ENCODE results near the gene JAKMIP2. TPM values are rescaled to one million over a fixed set of nuclear protein-coding genes. Genes with fewer than 3 reads are reported as not detected.

JAKMIP2 gene
- polyA plus RNA-seq, 1 donor from 2014 or later = 46.3 TPM

DNA sequence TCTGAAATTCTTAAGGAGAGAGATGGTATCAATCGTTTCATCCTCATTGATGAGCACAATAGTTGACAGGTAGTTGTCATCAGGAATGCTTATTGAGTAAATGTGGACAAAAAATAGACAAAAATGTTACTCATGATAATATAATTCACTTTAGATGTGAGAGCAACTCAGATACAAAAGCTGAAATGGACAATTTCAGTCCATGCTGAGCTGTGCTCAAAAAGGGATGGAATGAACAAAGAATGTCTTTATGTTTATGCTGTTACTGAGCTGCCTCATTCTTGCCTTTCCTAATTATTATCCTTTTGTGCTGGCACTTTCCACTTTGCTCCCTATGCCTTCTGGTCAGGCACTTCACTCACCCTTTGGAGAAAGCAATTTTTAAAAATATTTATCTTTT, 49.5 kb downstream of the JAKMIP2 start:
- Histone ChIP-seq H3K27me3 (ENCODE audit: insufficient read depth, low read depth, low read length) (no peaks in the 10 kb centered on the region), H3K9ac (ENCODE audit: low read length) (no peak overlapping the region), H3K79me2 (replicated peaks; ENCODE audit: insufficient read depth, low read length) (peaks cover 46% of the 10 kb centered on the region), H3K9me3 (ENCODE audit: low read length) (no peaks in the 10 kb centered on the region), H3K4me3 (ENCODE audit: low read length) (no peak overlapping the region), H3K9me2 (ENCODE audit: insufficient read depth, low read length) (no peaks in the 10 kb centered on the region), H3F3A (ENCODE audit: insufficient read depth, low read length, poor library complexity, severe bottlenecking) (no peaks in the 10 kb centered on the region), H4K20me1 (ENCODE audit: insufficient read depth) (no peaks in the 10 kb centered on the region), H3K4me2 (ENCODE audit: low read length) (no peak overlapping the region), H3K27ac (ENCODE audit: low read length) (no peak overlapping the region), H3K36me3 (ENCODE audit: insufficient read depth, low read length) (no peaks in the 10 kb centered on the region), H2AFZ (ENCODE audit: low read depth, low read length) (no peak overlapping the region)
- TF ChIP-seq EP300 (conservative IDR thresholded peaks at IDR 0.05; ENCODE audit: poor library complexity, severe bottlenecking) = no peak
- TF ChIP-seq, protein P1, sequence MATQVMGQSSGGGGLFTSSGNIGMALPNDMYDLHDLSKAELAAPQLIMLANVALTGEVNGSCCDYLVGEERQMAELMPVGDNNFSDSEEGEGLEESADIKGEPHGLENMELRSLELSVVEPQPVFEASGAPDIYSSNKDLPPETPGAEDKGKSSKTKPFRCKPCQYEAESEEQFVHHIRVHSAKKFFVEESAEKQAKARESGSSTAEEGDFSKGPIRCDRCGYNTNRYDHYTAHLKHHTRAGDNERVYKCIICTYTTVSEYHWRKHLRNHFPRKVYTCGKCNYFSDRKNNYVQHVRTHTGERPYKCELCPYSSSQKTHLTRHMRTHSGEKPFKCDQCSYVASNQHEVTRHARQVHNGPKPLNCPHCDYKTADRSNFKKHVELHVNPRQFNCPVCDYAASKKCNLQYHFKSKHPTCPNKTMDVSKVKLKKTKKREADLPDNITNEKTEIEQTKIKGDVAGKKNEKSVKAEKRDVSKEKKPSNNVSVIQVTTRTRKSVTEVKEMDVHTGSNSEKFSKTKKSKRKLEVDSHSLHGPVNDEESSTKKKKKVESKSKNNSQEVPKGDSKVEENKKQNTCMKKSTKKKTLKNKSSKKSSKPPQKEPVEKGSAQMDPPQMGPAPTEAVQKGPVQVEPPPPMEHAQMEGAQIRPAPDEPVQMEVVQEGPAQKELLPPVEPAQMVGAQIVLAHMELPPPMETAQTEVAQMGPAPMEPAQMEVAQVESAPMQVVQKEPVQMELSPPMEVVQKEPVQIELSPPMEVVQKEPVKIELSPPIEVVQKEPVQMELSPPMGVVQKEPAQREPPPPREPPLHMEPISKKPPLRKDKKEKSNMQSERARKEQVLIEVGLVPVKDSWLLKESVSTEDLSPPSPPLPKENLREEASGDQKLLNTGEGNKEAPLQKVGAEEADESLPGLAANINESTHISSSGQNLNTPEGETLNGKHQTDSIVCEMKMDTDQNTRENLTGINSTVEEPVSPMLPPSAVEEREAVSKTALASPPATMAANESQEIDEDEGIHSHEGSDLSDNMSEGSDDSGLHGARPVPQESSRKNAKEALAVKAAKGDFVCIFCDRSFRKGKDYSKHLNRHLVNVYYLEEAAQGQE (IDR thresholded peaks at IDR 0.05; ENCODE audit: borderline replicate concordance) = no peak
- TF ChIP-seq TAF1 (IDR thresholded peaks at IDR 0.05; ENCODE audit: low read depth) = no peak
- TF ChIP-seq MXI1 (conservative IDR thresholded peaks at IDR 0.05; ENCODE audit: poor library complexity, severe bottlenecking) = no peak
- TF ChIP-seq, protein P2, sequence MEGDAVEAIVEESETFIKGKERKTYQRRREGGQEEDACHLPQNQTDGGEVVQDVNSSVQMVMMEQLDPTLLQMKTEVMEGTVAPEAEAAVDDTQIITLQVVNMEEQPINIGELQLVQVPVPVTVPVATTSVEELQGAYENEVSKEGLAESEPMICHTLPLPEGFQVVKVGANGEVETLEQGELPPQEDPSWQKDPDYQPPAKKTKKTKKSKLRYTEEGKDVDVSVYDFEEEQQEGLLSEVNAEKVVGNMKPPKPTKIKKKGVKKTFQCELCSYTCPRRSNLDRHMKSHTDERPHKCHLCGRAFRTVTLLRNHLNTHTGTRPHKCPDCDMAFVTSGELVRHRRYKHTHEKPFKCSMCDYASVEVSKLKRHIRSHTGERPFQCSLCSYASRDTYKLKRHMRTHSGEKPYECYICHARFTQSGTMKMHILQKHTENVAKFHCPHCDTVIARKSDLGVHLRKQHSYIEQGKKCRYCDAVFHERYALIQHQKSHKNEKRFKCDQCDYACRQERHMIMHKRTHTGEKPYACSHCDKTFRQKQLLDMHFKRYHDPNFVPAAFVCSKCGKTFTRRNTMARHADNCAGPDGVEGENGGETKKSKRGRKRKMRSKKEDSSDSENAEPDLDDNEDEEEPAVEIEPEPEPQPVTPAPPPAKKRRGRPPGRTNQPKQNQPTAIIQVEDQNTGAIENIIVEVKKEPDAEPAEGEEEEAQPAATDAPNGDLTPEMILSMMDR (IDR thresholded peaks at IDR 0.05; ENCODE audit: poor library complexity, severe bottlenecking) = no peak
- no peak for TF ChIP-seq SMC3 (conservative IDR thresholded peaks at IDR 0.05; ENCODE audit: poor library complexity)
- TF ChIP-seq EZH2 (IDR thresholded peaks at IDR 0.05; ENCODE audit: borderline replicate concordance, insufficient read depth, low read length, poor library complexity, severe bottlenecking) = no peak
- no peak for TF ChIP-seq POLR2AphosphoS5 (IDR thresholded peaks at IDR 0.05)
- no peak for TF ChIP-seq RAD21 (conservative IDR thresholded peaks at IDR 0.05)

DNA sequence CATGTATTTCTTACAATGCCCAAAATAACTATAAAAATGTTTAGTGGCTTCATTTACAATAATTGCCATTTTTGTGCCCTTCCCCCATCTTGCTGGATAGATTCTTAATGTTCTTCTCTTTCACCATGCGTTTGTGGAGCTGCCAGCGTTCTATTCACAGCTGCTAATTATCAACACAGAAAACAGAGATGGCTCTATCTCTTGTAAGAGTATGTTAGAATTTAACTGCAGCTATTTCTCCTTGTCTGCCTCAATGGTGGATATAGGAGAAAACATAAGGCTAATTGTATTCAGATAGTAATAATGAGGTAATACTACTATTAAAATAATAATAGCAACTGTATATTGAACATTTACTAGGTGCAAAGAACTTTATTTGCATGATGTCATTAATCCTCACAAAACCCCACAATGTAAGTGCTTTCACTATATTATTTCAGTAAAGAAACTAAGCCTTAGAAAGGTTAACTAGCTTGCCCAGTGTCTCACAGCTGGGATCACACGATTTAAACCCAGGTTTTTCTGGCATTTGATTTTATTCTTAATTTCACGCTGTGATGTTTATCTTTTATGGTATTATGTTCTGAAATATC, 50.1 kb downstream of the JAKMIP2 start:
- H3K9me3 ChIP-seq (ENCODE audit: low read length) = no peaks in the 10 kb centered on the region
- no peaks in the 10 kb centered on the region for H4K20me1 ChIP-seq (ENCODE audit: insufficient read depth)
- no peaks in the 10 kb centered on the region for H3K9me2 ChIP-seq (ENCODE audit: insufficient read depth, low read length)
- no peak overlapping the region for H3K27ac ChIP-seq (ENCODE audit: low read length)
- peaks cover 42% of the 10 kb centered on the region for H3K79me2 ChIP-seq (replicated peaks; ENCODE audit: insufficient read depth, low read length)
- no peaks in the 10 kb centered on the region for H3K36me3 ChIP-seq (ENCODE audit: insufficient read depth, low read length)
- H3K4me3 ChIP-seq (ENCODE audit: low read length) = no peak overlapping the region
- TF ChIP-seq TAF1 (IDR thresholded peaks at IDR 0.05; ENCODE audit: low read depth) (no peak), POLR2AphosphoS5 (IDR thresholded peaks at IDR 0.05) (no peak)
- TF ChIP-seq, protein P1 (IDR thresholded peaks at IDR 0.05; ENCODE audit: borderline replicate concordance) = no peak
- no peak overlapping the region for H3K4me2 ChIP-seq (ENCODE audit: low read length)
- H3K27me3 ChIP-seq (ENCODE audit: insufficient read depth, low read depth, low read length) = no peaks in the 10 kb centered on the region
- H3F3A ChIP-seq (ENCODE audit: insufficient read depth, low read length, poor library complexity, severe bottlenecking) = no peaks in the 10 kb centered on the region
- H3K9ac ChIP-seq (ENCODE audit: low read length) = no peak overlapping the region
- no peak overlapping the region for H2AFZ ChIP-seq (ENCODE audit: low read depth, low read length)
